Kidney tubule cell (primary cell): ENCODE data around the gene SNTG2.
A peak's percentile ranks its signal among the peaks of the same experiment; 100 is the strongest.
"Not testable (repeated sequence)": the region's sequence is repeated elsewhere in the genome, so short reads cannot be mapped to it uniquely, and the experiment has no call there.

ENCODE experiments used
- DNase-seq: peaks from one replicate; pipeline ENCODE4 v3.0.0-alpha.2; 2018; ENCODE audit warnings: low spot score

SNTG2 gene

GRCh38 chr2:1099418-1099817, 148.8 kb downstream of the SNTG2 start:
- no peak for DNase-seq

GRCh38 chr2:1101011-1101782, 150.5 kb downstream of the SNTG2 start:
- DNase-seq = no peak

- DNase-seq = no peak
Measured at GRCh38 chr2:1101982-1102590, 151.4 kb downstream of the SNTG2 start.

GRCh38 chr2:1104364-1104763, 153.7 kb downstream of the SNTG2 start:
- DNase-seq = no peak

GRCh38 chr2:1106344-1106743, 155.7 kb downstream of the SNTG2 start:
- DNase-seq = not testable (repeated sequence)

- DNase-seq = no peak
Measured at GRCh38 chr2:1115843-1116539, 165.3 kb downstream of the SNTG2 start.

GRCh38 chr2:1117569-1117968, 166.9 kb downstream of the SNTG2 start:
- DNase-seq = no peak

- DNase-seq = no peak
Measured at GRCh38 chr2:1125217-1125616, 174.6 kb downstream of the SNTG2 start.

GRCh38 chr2:1125633-1126370, 175.2 kb downstream of the SNTG2 start:
- DNase-seq = no peak

- no peak for DNase-seq
Measured at GRCh38 chr2:1129982-1130381, 179.3 kb downstream of the SNTG2 start.

GRCh38 chr2:1130922-1131321, 180.3 kb downstream of the SNTG2 start:
- DNase-seq = no peak

GRCh38 chr2:1132328-1132969, 181.8 kb downstream of the SNTG2 start:
- DNase-seq = peak; percentile 27

- DNase-seq = not testable (repeated sequence)
Measured at GRCh38 chr2:1133896-1134295, 183.2 kb downstream of the SNTG2 start.

GRCh38 chr2:1134629-1135028, 184.0 kb downstream of the SNTG2 start:
- no peak for DNase-seq

GRCh38 chr2:1136067-1136466, 185.4 kb downstream of the SNTG2 start:
- peak; percentile 9 for DNase-seq

GRCh38 chr2:1136846-1137245, 186.2 kb downstream of the SNTG2 start:
- no peak for DNase-seq

GRCh38 chr2:1137264-1137663, 186.6 kb downstream of the SNTG2 start:
- DNase-seq = no peak

GRCh38 chr2:1137913-1138391, 187.3 kb downstream of the SNTG2 start:
- peak; percentile 28 for DNase-seq

GRCh38 chr2:1140389-1141003, 189.8 kb downstream of the SNTG2 start:
- DNase-seq = peak; percentile 22

- DNase-seq = no peak
Measured at GRCh38 chr2:1141079-1141478, 190.4 kb downstream of the SNTG2 start.

GRCh38 chr2:1143129-1143528, 192.5 kb downstream of the SNTG2 start:
- DNase-seq = no peak
